K562 (cell line): Measurements from ENCODE around the gene IGLON5.

Experiments used
- BRF2 ChIP-seq: IDR thresholded peaks from 3 replicates; pipeline ENCODE4 v1.6.1; 2011; ENCODE audit warnings: borderline replicate concordance, mild to moderate bottlenecking; ENCODE audit not compliant: insufficient read length, insufficient read depth
- CREB5 ChIP-seq: fragments of 250-450 bp; sonication (Bioruptor Pico); IDR thresholded peaks from 2 replicates; pipeline ENCODE4 v1.5.0; 2020; ENCODE audit warnings: mild to moderate bottlenecking
- CTCF ChIP-seq, 3 experiments: IDR thresholded peaks in 2 of 3; conservative IDR thresholded peaks in 1 of 3; 2 replicates each; pipeline ENCODE4 v1.5.1; 2011 to 2012; ENCODE audit warnings: low read length in 3 of 3, mild to moderate bottlenecking in 3 of 3, control low read depth in 2 of 3, improper control_type of control experiment in 1 of 3, inconsistent platforms in 1 of 3, low read depth in 1 of 3, mixed read lengths in 1 of 3, moderate library complexity in 1 of 3; ENCODE audit not compliant: insufficient read depth in 2 of 3
- ESRRB ChIP-seq: fragments of 250-450 bp; sonication (Bioruptor Pico); IDR thresholded peaks from 2 replicates; pipeline ENCODE4 v1.5.0; 2020; ENCODE audit warnings: mild to moderate bottlenecking, moderate library complexity, borderline replicate concordance
- EZH2 ChIP-seq: IDR thresholded peaks from 2 replicates; pipeline ENCODE4 v1.6.1; 2012; ENCODE audit warnings: low read depth, mild to moderate bottlenecking, inconsistent platforms, low read length, borderline replicate concordance
- FOS ChIP-seq: IDR thresholded peaks from 3 replicates; pipeline ENCODE4 v1.6.1; 2011; ENCODE audit not compliant: insufficient read length; ENCODE audit errors: extremely low read depth
- HMG20A ChIP-seq: fragments of 450-650 bp; formaldehyde crosslinking; conservative IDR thresholded peaks from 2 replicates; pipeline ENCODE4 v1.4.0; 2020; ENCODE audit warnings: mild to moderate bottlenecking, mixed read lengths
- NFE2 ChIP-seq: IDR thresholded peaks from 2 replicates; pipeline ENCODE4 v1.6.1; 2014; ENCODE audit warnings: antibody characterized with exemption, low read depth
- PTBP1 ChIP-seq: fragments of 200-400 bp; formaldehyde crosslinking; IDR thresholded peaks from 2 replicates; pipeline ENCODE4 v1.6.1; 2017; ENCODE audit warnings: low read depth, low read length
- RAD21 ChIP-seq, 2 experiments: fragments of 250-450 bp in 1 of 2; fragments of 450-650 bp in 1 of 2; sonication (Bioruptor Pico) in 1 of 2; formaldehyde crosslinking in 1 of 2; IDR thresholded peaks in 1 of 2; conservative IDR thresholded peaks in 1 of 2; 2 replicates each; pipeline versions ENCODE4 v1.4.0 to v1.8.0; 2020 to 2022; ENCODE audit warnings: mild to moderate bottlenecking in 2 of 2, moderate library complexity in 1 of 2
- SIN3A ChIP-seq, 2 experiments: fragments of 150-350 bp in 1 of 2; IDR thresholded peaks; 2 replicates each; pipeline ENCODE4 v1.6.1; 2011 to 2016; ENCODE audit warnings: borderline replicate concordance in 2 of 2, low read depth in 2 of 2, low read length in 2 of 2, mild to moderate bottlenecking in 2 of 2, moderate library complexity in 2 of 2; ENCODE audit not compliant: control insufficient read depth in 1 of 2
- ZNF146 ChIP-seq: IDR thresholded peaks from one replicate; pipeline ENCODE4 v1.6.1; 2018; ENCODE audit warnings: missing compliant biosample characterization; ENCODE audit not compliant: unreplicated experiment
- ZNF311 ChIP-seq: fragments of 250-450 bp; sonication (Bioruptor Pico); IDR thresholded peaks from 2 replicates; pipeline ENCODE4 v1.4.0; 2020; ENCODE audit warnings: mild to moderate bottlenecking, moderate library complexity
- ZNF561 ChIP-seq: fragments of 450-650 bp; formaldehyde crosslinking; conservative IDR thresholded peaks from 2 replicates; pipeline ENCODE4 v1.4.0; 2020; ENCODE audit warnings: mild to moderate bottlenecking, moderate library complexity

GRCh38 chr19:51292971-51293370 is 18.5 kb upstream of the IGLON5 start:
- TF ChIP-seq ZNF561 (CRISPR knock-in tag) (no peak), BRF2 (no peak), ZNF311 (CRISPR knock-in tag) (no peak), SIN3A (IDR thresholded peaks at IDR 0.05; ENCODE audit: borderline replicate concordance in 2 of 2, control insufficient read depth in 1 of 2, low read depth in 2 of 2, low read length in 2 of 2) (no peak), RAD21 (CRISPR knock-in tag; conservative IDR thresholded peaks at IDR 0.05 in 1 of 2, IDR thresholded peaks at IDR 0.05 in 1 of 2) (no peak), CTCF (IDR thresholded peaks at IDR 0.05 in 2 of 3, conservative IDR thresholded peaks at IDR 0.05 in 1 of 3; ENCODE audit: insufficient read depth in 2 of 3, low read depth in 1 of 3, low read length in 3 of 3) (no peak), PTBP1 (no peak), HMG20A (no peak), ESRRB (CRISPR knock-in tag) (no peak), ZNF146 (CRISPR knock-in tag) (no peak), FOS (no peak), EZH2 (no peak), NFE2 (no peak), CREB5 (CRISPR knock-in tag) (no peak)
